ENCODE results near the gene KREMEN1.

KREMEN1 gene

DNA sequence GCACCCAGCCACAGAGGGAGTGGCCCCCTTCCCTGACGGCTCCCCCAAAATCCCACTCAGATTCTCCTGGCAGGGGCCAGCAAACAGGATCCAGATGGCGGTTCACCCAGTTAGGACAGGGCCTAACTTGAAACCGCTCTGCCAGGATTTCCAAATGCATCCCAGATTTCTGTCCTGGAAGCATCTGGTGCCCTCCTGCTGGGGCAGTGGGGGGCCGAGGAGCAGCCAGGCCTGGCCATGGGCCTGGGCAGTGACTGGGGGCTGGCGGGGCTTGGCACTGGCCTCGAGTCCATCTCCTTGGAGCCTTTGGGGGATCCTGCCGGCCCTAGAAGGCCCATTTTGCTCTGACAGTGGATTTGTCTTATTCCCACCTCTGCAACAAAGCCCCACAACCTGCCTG lies 115.0 kb downstream of the KREMEN1 start:
- DNase-seq: no peak
- intact Hi-C loops (cut with DNase I): no loop called here

GRCh38 chr22:29190051-29190450 lies 117.2 kb downstream of the KREMEN1 start:
- DNase-seq: no peak
- intact Hi-C loops (cut with DNase I): no loop called here

DNA sequence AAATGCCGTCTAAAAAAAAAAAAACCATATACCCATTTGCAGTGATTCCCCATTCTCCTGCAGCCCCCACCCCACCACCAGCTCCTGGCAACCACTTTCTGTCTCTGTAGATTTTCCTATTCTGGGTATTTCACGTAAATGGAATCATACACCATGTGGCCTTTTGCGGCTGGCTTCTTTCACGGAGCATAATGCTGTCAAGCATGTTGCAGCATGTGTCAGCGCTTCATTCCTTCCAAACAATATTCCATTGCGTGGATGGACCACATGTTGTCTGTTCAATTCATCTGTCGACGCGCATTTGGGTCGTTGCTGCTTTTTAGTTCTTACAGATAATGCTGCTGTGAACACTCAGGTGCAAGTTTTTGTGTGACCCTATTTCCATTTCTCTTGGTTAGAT lies 118.1 kb downstream of the KREMEN1 start:
- no peak for DNase-seq
- intact Hi-C loops (cut with DNase I): no loop called here

- intact Hi-C loops (cut with DNase I): no loop called here
- no peak for DNase-seq
Measured at GRCh38 chr22:29193021-29193420, 120.2 kb downstream of the KREMEN1 start.

DNA sequence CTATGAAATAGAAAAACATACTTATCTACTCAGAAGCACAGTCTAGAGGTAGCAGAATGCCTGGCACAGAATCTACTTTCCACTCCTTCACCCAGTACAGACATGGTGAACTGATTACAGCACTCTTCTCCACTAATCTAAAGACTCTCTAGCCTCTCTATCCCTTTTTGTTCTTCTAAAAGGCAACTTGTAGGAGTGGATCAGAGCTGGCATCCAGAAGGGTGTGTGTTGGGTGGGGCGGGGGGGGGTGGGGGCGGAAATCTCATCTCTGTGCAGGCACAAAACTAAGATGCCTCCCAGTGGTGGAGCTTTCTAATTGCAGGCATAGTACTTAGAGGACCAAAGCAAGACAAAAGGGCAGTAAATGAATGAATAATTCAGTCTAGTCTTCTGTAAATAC lies 121.3 kb downstream of the KREMEN1 start:
- no peak for DNase-seq
- intact Hi-C loops (cut with DNase I): no loop called here

DNA sequence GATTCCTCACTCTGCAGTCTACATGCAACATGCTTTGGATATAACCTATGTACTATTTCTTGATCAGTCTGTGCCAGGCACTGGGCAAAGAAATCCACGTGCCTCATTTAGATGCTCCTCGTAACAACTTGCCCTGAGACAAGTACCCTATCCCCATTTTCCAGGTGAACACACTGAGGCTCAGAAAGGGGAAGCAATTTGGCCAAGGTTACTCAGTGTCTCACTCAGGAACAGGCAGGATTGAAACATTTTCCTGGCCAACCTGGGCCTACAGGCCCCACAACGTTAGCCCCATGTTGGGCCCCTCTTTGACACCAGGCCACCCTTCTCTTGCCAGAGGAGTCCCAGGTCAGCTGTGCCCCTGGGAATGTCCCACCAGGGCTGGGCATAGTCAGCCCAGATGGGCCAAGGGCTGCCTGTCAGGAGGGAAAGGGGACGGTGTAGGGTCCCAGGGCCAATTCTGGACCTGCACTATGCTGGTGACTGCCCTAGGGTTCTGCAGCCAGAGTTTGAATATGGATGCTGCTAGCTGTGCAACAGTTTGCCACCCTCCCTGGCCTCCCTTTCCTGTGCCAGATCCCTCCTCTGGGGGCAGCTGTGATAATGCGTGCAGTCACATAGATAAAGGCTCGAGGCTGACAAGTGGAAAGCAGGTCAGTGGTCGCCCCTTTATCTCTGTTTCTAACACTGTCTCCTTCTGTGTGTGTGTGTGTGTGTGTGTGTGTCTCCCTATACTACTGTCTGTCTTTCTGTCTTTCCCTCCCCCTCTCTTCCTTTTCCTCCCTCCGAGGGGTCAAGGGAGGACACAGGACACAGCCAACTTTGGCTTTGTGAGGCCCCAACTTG lies 122.5 kb downstream of the KREMEN1 start:
- intact Hi-C loops (cut with DNase I): no loop called here
- no peak for DNase-seq

DNA sequence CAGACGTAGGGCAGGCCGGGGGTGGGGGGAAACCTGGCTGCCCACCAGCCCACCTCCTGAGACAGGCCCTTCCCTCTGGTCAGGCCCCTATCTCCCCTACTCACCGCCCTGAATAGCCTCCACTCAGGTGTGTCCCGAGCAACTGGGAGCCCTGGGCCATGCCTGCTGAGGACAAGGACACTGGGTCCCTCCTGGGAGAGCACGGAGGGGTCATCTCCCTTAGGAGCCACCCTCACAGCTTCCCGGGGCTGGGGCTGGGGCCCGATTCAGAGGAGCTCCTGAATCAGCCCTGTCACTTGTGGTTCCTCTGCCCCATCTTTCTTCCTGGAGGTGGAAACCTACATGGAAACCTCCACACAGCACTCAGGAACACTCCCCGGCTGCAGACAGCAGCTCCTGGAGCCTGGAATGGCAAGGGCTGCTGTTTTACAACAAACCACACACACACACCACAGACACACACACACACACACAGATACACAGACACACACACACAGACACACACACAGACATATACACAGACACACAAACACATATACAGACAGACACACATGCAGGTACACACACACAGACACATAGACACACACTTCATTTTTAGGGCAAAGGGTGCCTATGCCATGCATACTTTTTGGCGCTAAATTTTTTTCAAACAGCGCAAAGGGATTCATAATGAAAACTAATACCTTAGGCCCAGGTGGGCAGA lies 123.3 kb downstream of the KREMEN1 start:
- intact Hi-C loops (cut with DNase I): no loop called here
- DNase-seq: no peak

DNA sequence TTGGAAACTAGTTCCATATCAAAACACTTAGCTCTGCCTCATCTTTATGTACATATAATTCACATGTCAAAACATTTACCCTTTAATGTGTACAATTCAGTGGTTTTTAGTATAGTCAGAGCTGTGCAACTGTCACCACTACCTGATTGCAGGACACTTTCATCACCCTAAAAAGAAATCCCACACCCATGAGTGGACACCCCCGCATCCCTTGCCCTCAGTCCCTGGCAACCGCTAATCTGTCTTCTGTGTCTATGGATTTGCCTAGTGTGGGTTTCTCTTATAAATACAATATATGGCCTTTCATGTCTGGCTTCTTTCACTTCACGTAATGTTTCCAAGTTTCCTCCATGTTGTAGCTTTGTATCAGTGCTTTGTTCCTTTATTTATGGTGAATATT lies 124.3 kb downstream of the KREMEN1 start:
- intact Hi-C loops (cut with DNase I): no loop called here
- DNase-seq: no peak

DNA sequence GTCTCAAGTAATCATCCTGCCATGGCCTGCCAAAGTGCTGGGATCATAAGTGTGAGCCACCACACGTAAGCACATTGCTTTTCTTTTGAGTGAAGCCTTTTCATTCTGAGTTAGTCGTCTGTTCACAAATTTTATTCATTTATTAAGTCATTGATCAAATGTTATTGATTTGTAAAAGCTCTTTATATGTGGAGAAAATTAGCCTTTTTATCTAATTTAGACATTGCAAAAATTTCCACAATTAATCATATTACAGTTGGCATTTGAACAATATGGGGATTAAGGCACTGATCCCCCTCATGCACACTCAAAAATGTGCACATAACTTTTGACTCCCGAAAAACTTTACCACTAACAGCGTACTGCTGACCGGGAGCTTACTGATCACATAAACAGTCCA lies 125.4 kb downstream of the KREMEN1 start:
- intact Hi-C loops (cut with DNase I): no loop called here
- DNase-seq: no peak

DNA sequence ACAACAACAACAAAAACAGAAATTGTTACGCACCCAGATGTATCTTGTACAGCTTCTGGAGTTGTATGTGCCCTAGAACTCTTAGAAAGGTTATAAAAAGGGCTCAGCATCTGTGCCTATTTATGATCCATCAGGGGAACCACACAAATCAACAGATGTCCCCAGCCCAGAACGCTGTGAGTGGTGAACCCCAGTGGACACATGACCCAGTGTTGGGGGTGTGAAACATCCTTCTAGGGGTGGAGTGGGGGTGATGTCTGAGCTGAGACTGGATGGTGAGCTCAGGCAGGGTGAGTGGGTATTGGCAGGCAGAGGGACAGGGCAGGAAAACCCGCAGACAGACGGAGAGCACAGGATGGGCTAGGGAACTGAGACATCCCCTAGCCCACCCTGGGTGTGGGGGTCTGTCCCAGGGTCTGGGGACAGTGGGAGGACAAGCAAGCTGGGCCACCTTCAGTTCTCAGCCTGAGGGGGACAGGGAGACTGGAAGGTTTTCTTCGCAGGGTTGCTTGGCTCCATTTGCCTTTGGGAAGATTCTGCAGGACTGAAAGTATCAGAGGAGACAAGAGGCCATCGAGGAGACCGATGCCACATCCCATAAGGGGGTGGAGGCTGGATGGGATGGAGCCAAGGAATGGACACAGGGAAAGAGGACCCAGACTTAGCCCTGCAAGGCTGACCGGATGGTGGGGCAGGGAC lies 127.0 kb downstream of the KREMEN1 start:
- no peak for DNase-seq
- intact Hi-C loops (cut with DNase I): no loop called here

DNA sequence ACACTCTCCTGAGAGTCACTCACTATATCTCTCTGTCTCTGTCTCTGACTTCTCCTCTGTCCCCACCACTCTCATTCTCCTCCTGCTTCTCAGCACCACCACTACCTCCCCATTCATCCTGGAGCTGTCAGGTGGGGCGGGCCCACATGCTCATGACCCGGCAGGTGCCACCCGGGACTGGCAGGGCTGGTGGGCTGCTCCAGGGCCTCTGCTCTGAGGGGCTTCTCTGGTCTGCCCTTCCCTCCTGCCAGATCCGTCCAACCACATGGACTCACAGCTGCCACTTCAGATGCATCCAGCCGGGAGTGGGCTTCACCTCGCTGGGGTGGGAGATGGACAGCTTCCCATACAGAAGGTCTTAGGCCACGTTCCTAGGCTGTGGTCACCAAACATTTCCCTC lies 128.1 kb downstream of the KREMEN1 start:
- DNase-seq: no peak
- intact Hi-C loops (cut with DNase I): no loop called here

DNA sequence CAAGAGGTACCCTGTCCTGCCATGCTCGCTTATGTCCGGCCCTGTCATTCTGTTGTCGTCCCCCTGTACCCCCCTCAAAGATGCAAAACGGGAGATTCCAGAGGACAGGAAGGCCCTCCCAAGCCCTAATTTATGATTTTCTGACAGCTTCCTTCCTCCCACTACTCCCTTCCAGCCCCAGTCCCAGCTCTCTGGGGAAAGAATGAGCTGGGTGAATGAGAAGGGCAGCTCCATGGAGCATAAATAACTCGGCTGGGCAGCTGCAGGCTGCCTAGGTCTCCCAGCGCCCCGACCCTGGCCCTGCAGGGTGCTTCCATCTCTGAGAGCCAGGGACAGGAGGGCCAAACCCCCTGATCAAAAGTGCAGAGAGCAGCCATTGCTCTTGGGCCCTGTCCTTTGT lies 128.9 kb downstream of the KREMEN1 start:
- no peak for DNase-seq
- intact Hi-C loops (cut with DNase I): no loop called here

GRCh38 chr22:29202212-29203192 lies 129.7 kb downstream of the KREMEN1 start:
- intact Hi-C loops (cut with DNase I): no loop called here
- peak in 35 of 42 donors; percentile 13 to 69 (median 43) for DNase-seq

GRCh38 chr22:29203488-29204454 lies 130.9 kb downstream of the KREMEN1 start:
- intact Hi-C loops (cut with DNase I): no loop called here
- DNase-seq: no peak

- intact Hi-C loops (cut with DNase I): no loop called here
Measured at GRCh38 chr22:29204455-29205183, 131.8 kb downstream of the KREMEN1 start.

DNA sequence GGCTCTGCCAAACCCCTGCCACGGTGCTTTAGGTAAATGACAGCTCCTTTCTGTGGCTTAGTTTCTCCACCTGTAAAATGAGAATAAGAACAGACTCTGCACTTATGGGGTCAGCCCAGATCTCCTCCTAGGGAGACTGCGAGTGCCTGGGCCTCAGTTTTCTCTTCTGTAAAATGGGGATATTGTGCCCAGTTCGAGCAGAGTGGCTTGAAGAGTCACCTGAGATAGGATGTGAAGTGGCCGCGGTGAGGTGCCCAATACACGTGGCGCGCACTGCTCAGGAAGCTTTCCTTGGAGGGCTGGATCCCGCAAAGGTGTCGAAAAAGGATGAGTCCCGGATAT lies 132.4 kb downstream of the KREMEN1 start:
- DNase-seq: no peak
- intact Hi-C loops (cut with DNase I): no loop called here

More at GRCh38 chr22:29204455-29205183, 131.8 kb downstream of the KREMEN1 start:
- DNase-seq: no peak
